Measurements from ENCODE around the gene C12orf42. TPM values are rescaled to one million over a fixed set of nuclear protein-coding genes. Genes with fewer than 3 reads are reported as not detected.

Gene C12orf42
- total RNA-seq, 1 donor from 2014 or later, result not detected

DNA sequence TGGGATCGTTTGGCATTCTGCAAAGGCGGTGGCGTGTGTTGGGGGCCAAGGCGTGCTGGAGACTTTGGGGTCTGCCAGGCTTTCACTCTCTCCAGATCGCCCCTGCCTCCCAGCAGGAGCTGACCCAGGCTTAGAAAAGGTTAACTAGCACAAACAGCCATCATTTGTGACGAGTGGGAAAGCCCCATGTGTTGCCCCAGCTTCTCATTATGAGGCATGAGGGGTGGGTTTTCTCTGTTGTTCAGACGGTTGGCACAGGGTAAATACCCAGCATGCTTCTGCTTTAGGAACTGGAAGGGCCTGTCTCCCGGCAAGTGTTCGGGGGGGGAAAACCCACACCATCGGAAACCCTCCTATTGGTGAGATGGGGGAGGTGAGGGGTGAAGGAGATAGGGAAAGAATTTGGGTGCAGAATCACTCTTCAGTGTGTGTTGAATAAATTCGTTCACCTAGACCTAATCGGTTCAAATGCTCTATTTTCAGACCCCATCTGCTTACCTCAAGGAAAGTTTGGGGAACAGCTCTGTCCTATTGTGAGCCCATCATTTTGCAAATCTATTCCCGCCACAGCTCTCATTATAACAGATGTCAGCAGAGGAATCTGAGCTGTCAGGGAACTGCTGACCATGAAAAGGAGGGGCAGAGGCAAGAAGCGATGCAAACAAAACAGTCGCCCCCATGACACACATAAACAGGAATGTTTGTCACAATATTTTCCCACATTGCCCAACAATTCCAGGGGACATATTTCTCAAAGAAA is 34.7 kb upstream of the C12orf42 start:
- H3K4me3 Mint-ChIP-seq (ENCODE audit: unreplicated experiment), result no peak overlapping the region
- TF ChIP-seq, protein P1, sequence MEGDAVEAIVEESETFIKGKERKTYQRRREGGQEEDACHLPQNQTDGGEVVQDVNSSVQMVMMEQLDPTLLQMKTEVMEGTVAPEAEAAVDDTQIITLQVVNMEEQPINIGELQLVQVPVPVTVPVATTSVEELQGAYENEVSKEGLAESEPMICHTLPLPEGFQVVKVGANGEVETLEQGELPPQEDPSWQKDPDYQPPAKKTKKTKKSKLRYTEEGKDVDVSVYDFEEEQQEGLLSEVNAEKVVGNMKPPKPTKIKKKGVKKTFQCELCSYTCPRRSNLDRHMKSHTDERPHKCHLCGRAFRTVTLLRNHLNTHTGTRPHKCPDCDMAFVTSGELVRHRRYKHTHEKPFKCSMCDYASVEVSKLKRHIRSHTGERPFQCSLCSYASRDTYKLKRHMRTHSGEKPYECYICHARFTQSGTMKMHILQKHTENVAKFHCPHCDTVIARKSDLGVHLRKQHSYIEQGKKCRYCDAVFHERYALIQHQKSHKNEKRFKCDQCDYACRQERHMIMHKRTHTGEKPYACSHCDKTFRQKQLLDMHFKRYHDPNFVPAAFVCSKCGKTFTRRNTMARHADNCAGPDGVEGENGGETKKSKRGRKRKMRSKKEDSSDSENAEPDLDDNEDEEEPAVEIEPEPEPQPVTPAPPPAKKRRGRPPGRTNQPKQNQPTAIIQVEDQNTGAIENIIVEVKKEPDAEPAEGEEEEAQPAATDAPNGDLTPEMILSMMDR (IDR thresholded peaks at IDR 0.05; ENCODE audit: partially characterized antibody, unreplicated experiment), result no peak
- no peak overlapping the region for H3K27ac Mint-ChIP-seq (ENCODE audit: unreplicated experiment)
- DNase-seq, result no peak
- no peaks in the 10 kb centered on the region for H3K9me3 Mint-ChIP-seq (ENCODE audit: unreplicated experiment)
- no peaks in the 10 kb centered on the region for H3K27me3 Mint-ChIP-seq (ENCODE audit: unreplicated experiment)
- H3K36me3 Mint-ChIP-seq (ENCODE audit: unreplicated experiment), result no peaks in the 10 kb centered on the region
- no peaks in the 10 kb centered on the region for H3K4me1 Mint-ChIP-seq (ENCODE audit: low read depth, unreplicated experiment)

DNA sequence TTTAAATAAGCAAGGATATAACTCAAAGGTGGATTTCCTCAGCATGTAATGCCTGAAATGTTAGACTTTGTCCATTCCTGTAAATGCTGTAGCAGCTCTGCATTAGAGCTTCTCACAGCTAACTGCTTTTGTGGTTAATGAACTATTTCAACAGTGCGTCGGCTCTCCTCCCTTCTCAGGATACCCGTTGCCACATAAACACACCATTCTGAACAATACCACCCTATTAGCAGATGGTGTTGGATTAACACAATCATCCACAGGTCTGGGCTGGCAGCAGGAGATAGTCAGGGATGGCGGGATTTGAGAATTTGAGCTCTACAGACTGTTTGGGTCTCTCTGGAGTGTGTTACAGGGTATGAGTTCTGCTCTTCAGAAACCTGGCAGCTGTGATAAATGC is 33.5 kb upstream of the C12orf42 start:
- no peak for DNase-seq
- H3K27ac Mint-ChIP-seq (ENCODE audit: unreplicated experiment), result no peak overlapping the region
- TF ChIP-seq, protein P1 (IDR thresholded peaks at IDR 0.05; ENCODE audit: partially characterized antibody, unreplicated experiment), result no peak
- H3K27me3 Mint-ChIP-seq (ENCODE audit: unreplicated experiment), result no peaks in the 10 kb centered on the region
- H3K9me3 Mint-ChIP-seq (ENCODE audit: unreplicated experiment), result no peaks in the 10 kb centered on the region
- H3K4me1 Mint-ChIP-seq (ENCODE audit: low read depth, unreplicated experiment), result no peaks in the 10 kb centered on the region
- no peak overlapping the region for H3K4me3 Mint-ChIP-seq (ENCODE audit: unreplicated experiment)
- H3K36me3 Mint-ChIP-seq (ENCODE audit: unreplicated experiment), result no peaks in the 10 kb centered on the region

DNA sequence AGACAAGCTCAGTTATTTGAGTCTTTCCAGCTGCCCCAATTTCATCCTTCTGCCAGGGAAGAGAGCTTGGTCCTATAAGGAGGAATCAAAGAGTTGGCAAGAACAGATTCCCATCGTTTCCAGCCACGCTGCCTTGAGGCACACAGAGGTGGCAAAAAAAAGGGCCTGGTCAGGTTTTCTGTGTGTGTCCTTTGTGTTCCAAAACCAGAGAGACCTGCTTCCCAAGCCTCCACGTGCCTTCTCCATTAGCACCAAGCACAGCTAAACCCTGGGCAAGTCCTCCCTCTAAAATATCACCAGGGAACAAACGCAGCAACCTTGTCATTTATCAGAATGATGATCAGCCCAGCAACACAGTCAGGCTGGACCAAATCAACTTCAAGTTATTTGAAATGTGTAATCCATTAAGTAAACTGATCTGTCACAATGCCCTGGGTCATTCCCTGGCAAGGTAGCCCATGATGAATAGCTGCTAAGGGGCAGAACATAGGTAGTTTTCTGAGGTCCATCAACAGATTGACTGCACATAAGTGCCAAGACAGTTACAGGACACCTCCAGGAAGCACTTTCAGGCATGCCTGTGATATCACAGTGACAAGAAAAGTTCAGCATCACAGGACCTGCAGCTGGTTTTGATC is 28.6 kb upstream of the C12orf42 start:
- H3K36me3 Mint-ChIP-seq (ENCODE audit: unreplicated experiment), result no peaks in the 10 kb centered on the region
- no peak overlapping the region for H3K4me3 Mint-ChIP-seq (ENCODE audit: unreplicated experiment)
- TF ChIP-seq, protein P1 (IDR thresholded peaks at IDR 0.05; ENCODE audit: partially characterized antibody, unreplicated experiment), result no peak
- no peak for DNase-seq
- H3K27ac Mint-ChIP-seq (ENCODE audit: unreplicated experiment), result no peak overlapping the region
- peaks cover 2% of the 10 kb centered on the region for H3K9me3 Mint-ChIP-seq (ENCODE audit: unreplicated experiment)
- peaks cover 1% of the 10 kb centered on the region for H3K27me3 Mint-ChIP-seq (ENCODE audit: unreplicated experiment)
- no peaks in the 10 kb centered on the region for H3K4me1 Mint-ChIP-seq (ENCODE audit: low read depth, unreplicated experiment)

DNA sequence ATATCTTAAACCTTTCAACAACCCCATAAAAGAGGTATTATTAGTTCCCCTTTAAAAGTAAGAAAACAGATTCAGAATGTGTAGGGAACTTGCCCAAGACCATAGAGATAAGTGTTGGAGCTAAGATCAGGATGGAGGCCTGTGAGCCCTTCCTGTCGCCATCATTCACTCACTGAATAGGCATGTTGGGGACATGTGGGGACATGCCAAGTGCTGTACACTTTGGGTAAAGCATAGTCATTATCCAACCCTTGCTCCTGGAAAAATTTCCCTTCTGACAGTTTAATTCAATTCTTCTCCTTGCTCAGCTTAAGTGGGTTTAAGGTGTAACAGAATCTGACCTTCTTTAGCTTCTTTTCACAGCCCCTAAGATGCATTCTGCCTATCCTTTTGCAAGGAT is 28.0 kb upstream of the C12orf42 start:
- Mint-ChIP-seq H3K4me1 (ENCODE audit: low read depth, unreplicated experiment) (no peaks in the 10 kb centered on the region), H3K27me3 (ENCODE audit: unreplicated experiment) (peaks cover 1% of the 10 kb centered on the region), H3K9me3 (ENCODE audit: unreplicated experiment) (peaks cover 2% of the 10 kb centered on the region), H3K4me3 (ENCODE audit: unreplicated experiment) (no peak overlapping the region), H3K27ac (ENCODE audit: unreplicated experiment) (no peak overlapping the region), H3K36me3 (ENCODE audit: unreplicated experiment) (no peaks in the 10 kb centered on the region)
- DNase-seq, result no peak
- TF ChIP-seq, protein P1 (IDR thresholded peaks at IDR 0.05; ENCODE audit: partially characterized antibody, unreplicated experiment), result no peak

DNA sequence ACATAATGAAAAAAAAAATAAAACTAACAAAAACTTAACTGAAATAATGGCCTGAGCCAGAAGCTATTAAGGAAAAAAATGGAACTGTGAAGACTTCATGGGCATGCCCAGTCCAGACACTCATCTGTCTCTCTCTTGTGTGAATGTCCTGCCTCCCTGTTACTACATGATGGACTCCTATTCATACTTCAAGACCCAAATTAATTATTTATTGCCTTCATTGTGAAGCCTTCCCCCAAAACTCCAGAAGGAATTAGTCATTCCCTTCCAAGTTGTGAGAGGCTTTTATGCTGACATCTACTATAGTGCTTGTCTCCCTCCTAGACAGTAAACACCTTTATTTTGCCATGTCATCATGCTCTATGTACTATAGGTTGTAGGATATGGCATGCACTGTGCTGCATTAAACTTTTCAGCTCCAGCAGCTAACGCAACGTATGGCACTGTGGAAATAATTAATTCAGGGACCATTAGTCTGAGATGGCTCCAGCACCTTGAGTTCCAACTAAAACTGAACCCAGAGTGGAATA is 25.0 kb upstream of the C12orf42 start:
- Mint-ChIP-seq H3K27me3 (ENCODE audit: unreplicated experiment) (peaks cover 1% of the 10 kb centered on the region), H3K27ac (ENCODE audit: unreplicated experiment) (no peak overlapping the region), H3K36me3 (ENCODE audit: unreplicated experiment) (no peaks in the 10 kb centered on the region), H3K4me1 (ENCODE audit: low read depth, unreplicated experiment) (no peaks in the 10 kb centered on the region), H3K4me3 (ENCODE audit: unreplicated experiment) (no peak overlapping the region), H3K9me3 (ENCODE audit: unreplicated experiment) (peaks cover 2% of the 10 kb centered on the region)
- TF ChIP-seq, protein P1 (IDR thresholded peaks at IDR 0.05; ENCODE audit: partially characterized antibody, unreplicated experiment), result no peak
- no peak for DNase-seq
